ENCODE measurements around the gene TAF11.

- TF ChIP-seq CTCF (IDR thresholded peaks at IDR 0.05 in 8 of 11, conservative IDR thresholded peaks at IDR 0.05 in 3 of 11) (no peak), POLR2A (IDR thresholded peaks at IDR 0.05) (no peak)
Measured at GRCh38 chr6:34894693-34895092, 6.9 kb upstream of the TAF11 start.

All from spleen (tissue), 7 donors.